Measurements from ENCODE around the gene PTTG1.
"Not testable (repeated sequence)": the region's sequence is repeated elsewhere in the genome, so short reads cannot be mapped to it uniquely, and the experiment has no call there.

The PTTG1 gene

DNA sequence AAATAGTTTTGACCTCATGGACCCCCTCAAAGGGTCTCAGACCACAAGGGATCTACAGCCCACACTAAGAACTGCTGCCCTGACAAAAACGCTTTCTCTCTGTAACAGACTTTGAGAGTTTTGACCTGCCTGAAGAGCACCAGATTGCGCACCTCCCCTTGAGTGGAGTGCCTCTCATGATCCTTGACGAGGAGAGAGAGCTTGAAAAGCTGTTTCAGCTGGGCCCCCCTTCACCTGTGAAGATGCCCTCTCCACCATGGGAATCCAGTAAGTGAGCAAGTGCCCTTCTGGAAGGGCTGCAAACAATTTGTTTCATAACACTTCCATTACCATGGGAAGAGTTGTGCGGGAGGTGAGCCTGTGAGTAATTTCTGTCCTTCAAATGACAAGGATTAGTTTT, 6.0 kb downstream of the PTTG1 start:
- no peak for DNase-seq

DNA sequence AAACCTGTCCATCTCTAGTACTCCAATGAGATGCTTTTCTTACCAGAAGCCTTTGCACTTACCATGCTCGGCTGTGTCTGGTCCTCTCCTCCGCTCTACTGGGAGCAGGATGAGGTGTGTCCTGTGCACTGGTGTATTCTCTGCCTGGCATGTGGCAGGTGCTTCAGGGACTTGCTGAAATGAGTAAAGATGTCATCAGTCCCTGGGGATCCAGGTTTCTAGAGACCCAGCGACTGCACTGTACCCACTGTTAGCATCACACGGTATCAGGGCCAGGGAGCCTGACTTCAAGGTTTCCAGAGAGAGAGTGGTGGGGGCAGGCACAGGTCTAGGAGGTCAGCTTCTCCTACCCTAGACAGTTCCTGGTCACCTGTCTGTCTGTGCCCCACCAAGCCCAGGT, 10.5 kb downstream of the PTTG1 start:
- no peak for DNase-seq

DNA sequence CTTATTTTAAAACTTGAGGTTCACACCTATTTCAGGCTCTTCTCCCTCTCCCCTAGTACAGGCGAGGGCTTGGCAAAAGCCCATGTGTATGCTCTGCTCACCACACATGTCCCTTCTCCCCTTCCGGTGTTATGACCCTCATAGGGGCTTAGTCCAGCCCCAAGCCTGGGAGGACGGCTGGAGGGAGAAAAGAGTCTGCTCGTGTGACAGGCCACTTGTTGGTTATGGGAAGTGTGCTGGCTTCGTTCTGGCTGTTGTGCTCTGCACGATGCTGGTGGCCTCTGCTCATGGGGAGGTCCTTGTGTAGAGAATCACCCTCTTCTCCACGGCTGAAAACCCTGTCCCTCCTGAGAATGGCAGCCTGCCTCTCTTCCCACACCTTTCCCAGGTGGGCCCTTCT, 11.1 kb downstream of the PTTG1 start:
- no peak for DNase-seq

DNA sequence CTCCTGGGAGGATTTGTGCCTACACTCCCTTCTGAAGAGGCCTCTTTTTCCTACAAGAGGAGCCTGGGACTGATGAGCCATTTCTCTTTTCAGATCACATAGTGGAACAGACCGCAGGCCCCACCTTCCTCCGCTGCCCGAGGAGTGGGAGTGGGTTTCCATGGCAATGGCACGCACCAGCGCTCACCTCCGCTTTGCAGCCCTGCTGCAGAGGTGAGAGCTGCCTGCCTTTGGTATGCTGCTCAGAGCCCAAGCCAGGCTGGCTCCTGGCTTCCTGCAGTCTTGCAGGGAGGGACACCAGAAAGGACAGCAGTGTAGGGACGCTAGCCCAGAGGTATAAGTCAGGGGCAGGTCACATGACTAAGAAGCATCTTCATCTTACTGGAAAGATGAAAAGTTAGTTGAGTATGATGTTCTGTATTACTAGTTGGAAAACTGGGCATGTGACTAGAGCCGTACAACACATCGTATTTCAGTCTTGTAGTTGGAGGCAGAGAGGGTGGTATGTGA, 12.4 kb downstream of the PTTG1 start:
- peak; percentile 4 for DNase-seq

DNA sequence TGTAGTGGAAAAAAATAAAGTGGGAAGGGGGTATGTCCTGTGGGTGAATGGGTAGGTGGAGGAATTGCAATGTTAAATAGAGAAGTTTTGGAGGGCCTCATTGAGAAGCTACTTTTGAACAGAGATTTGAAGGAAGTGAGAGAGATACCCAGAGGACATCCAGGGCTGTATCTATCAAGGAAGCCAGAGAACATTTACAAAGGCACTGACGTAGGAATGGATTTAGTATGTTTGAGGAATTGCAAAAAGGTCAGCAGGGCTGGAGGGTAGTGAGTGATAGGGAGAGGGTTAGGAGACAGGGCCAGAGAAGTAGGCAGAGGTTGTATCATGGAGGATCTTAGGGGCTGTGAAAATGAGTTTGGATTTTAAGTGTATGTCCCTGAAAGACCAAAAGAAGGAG, 13.9 kb downstream of the PTTG1 start:
- DNase-seq = no peak

DNA sequence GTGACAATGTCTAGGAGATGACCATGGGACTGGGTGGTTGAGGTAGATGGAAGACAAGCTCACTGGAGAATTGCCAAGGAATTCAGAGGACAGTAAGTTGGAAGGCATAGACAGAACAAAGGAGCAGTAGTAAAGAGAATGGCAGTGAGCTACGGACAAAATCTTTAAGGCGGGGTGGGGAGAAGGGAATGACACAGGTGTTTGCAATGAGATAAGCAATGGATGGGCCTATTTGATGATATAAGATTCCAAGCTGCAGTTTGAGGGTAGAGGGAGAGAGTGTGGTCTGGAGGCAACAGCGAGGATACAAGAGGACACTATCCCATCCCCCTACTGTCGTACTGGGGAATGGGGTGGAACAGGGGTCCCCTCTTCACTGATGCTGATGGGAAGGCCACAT, 14.4 kb downstream of the PTTG1 start:
- DNase-seq = no peak

DNA sequence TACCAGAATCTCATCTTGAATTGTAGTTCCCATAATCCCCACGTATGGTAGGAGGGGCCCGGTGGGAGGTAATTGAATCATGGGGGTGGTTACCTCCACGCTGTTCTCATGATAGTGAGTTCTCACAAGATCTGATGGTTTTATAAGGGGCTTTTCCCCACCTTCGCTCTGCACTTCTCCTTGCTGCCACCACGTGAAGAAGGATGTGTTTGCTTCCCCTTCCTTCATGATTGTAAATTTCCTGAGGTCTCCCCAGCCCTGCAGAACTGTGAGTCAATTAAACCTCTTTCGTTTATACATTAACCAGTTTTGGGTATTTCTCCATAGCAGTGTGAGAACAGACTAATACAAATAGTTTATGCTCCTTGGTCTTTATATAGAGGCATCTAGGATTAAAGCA, 15.0 kb downstream of the PTTG1 start:
- DNase-seq = not testable (repeated sequence)

DNA sequence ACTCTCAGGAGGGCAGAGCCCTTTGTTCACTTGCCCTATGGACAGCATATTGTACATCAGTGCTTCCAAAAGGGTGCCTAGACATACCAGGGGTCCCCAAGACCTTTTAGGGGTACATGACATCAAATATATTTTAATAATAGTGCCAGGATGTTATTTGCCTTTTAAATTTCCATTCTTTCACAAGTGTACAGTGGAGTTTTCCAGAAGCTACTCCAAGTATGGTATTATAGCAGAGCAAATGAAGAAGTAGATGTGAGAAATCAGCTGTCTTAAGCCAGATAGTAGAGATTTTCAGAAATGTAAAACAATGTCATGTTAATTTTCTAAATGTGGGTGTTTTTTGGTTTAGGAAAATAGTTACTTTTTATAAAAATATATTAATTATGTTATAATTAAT, 15.6 kb downstream of the PTTG1 start:
- no peak for DNase-seq

DNA sequence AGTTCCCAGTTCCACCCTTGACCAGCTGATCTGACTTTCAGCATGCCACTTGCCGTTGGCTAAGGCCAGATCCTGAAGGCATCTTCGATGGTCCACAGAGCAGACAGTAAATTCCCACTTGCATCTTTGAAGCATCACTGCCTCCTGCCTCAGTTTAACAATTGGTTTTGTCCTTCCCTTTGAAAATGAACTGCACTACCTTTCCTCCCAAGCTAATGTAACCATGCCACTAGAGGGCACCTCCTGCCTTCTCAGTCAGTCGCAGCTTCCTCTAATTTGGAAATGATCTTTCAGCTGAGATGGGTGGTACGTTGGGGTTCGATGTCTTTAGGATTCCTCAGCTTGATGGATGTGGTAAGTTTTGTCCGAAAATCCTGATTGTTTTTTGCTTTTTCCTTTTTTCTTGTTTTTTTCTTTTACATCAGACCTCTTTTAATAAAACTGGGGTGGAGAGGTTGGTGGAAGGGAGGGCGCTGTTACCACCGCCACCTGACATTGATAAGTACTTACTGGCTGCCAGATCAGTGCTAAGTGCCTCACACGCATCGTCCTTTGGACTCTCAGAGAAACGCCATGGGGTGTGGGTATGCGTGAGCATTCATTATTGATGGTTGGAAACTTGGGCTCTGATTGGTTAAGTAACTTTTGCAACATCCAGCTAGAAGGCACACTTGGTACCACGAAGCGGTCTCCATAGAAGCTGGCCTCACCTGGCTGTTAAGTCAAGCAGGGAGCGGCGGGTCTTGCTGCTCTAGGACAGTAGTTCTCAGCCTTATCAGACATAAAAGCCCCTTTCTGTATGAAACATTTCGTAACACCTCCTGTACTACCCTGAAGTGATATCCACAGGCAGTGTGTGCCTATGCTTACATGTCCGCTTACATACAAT, 16.9 kb downstream of the PTTG1 start:
- DNase-seq = peak; percentile 29

DNA sequence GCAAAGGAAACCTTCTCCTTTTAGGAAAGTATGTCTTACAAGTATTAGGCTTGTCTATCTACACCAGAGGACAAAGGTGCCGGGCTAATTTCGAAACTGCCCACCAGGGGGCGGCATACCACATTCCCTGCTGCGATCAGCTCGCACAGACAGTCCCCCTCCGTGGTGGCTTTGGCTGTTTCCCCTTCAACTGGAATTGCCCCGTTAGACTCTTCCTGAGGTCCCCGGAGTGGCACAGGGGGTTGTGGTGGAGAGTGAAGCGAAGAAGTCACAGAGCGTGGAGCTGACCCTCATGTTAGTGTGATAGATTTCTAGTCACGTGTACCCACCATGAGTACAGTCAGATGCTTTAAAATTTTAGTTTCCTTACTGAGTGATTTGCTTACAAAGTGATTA, 17.5 kb downstream of the PTTG1 start:
- peak; percentile 48 for DNase-seq

DNA sequence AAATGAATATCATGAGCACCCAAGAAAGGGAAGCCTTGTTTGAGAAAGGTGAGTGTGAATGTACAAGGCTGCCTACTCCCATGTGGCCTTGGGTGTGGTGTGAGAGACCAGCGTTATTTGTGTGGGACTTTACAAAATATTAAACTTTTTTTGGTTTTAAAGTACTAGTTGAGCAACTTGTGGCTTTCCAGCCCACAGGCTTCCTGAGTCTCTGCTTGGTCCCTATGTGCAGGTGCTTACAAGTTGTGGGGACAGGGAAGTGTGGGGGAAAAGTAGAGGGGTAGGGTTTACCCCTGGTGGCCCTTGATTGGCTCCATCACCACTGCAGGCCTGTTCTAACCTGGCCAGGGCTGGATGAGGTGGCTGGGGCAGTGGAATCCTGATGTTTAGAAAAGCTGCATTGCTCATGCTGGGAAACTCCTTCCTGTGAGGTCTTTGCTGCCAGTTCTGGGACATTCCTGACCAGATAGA, 19.7 kb downstream of the PTTG1 start:
- no peak for DNase-seq

DNA sequence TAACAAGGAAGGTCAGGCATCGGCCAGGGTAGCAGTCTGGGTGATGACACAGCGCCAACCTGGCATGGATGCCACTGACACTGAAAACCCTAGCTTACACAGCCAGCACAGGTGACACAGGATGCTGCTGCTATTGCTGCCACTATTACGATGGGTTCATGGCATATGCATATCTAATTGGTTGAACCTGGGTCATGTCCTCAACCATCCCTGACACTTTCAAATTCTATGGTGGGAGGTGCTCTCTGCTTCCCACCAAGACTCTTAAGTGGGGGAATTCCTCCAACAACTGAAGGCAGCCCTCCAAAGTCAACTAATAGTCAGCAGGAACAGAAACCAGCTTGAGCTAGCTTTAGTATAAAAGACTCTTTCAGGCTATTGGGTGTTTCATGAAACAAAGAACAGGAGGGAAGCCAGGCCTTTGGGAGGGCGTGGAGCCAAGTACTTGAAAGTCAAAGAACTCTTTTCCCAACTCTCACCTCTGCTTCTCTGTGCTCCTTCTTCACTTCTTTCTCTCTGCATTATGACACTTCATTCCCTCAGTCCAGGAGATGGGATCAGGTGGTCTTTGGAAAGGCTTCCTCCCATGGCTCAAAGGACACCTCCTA, 21.3 kb downstream of the PTTG1 start:
- no peak for DNase-seq

DNA sequence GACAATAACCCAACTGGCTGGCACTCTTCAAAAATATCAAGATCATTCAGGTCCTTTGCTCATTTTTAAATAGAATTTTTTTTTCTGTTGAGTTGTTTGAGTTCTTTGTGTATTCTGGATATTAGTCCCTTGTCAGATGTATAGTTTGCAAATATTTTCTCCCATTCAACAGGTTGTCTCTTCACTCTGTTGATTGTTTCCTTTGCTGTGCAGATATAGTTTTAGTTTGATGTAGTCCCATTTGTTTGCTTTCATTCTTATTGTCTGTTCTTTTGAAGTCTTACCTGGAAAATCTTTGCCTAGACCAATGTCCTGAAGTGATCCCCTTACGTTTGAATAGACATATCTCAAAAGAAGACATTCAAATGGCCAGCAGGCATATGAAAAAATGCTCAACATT, 22.8 kb downstream of the PTTG1 start:
- DNase-seq = no peak

DNA sequence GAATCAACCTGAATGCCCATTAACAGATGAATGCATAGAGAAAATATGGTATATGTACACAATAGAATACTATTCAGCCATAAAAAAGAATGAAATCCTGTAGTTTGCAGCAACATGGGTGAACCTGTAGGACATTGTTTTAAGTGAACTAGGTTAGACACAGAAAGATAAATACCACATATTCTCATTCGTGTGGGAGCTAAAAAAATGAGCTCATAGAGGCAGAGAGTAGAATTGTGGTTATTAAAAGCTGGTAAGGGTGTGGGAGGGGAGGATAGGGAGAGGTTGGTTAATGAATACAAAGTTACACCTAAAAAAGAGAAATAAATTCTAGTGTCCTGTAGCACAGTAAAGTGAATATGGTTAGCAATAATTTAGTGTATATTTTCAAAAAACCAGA, 23.5 kb downstream of the PTTG1 start:
- DNase-seq = no peak

DNA sequence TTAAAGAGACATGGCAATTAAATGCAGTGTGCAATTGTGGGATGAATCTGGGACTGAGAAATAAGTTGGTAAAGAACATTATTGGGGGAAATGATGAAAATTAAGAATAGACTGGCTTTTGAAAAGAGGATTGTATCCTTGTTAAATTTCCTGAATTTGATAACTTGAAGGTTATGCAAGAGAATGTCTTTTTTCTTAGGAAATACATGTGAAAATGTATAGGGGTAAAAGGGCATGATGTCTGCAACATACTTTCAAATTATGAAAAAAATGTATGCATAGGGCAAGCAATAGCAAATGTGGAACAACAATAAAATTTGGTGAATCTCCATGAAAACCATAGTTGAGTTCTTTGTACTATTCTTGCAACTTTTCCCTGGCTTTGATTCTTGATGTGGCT, 24.1 kb downstream of the PTTG1 start:
- DNase-seq = no peak

DNA sequence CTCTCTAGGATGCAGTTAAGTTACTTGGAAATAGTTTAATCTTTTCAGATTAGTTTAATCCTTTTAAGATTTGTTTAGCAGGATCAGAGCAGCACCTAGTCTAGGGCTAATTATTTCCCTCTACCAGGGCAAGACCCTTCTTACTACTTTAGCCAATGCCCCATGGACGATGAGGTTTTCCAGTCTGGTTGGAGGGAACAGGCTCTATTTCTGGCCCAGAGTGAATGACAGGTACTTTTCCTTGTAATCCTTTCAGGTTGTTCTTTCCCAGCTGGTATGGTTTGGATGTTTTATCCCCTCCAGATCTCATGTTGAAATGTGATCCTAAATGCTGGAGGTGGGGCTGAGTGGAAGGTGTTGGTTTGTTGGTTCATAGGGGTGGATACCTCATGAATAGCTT, 27.2 kb downstream of the PTTG1 start:
- DNase-seq = no peak

DNA sequence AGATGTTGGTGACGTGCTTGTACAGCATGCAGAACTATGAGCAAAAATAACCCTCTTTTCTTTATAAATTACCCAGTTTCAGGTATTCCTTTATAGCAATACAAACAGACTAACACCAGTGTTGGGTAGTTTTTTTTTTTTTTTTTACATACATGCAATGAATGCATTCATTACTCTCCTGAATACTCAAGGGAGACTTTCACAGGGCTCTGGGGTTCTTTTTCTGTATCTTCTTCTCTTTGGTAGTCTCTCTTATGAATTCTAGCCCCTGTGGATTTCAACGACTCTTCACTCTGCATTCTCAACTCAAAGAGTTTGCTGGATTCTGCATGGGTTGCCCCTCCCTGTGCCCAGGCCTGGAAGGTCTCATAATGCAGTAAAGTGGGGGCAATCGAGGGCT, 27.8 kb downstream of the PTTG1 start:
- no peak for DNase-seq

DNA sequence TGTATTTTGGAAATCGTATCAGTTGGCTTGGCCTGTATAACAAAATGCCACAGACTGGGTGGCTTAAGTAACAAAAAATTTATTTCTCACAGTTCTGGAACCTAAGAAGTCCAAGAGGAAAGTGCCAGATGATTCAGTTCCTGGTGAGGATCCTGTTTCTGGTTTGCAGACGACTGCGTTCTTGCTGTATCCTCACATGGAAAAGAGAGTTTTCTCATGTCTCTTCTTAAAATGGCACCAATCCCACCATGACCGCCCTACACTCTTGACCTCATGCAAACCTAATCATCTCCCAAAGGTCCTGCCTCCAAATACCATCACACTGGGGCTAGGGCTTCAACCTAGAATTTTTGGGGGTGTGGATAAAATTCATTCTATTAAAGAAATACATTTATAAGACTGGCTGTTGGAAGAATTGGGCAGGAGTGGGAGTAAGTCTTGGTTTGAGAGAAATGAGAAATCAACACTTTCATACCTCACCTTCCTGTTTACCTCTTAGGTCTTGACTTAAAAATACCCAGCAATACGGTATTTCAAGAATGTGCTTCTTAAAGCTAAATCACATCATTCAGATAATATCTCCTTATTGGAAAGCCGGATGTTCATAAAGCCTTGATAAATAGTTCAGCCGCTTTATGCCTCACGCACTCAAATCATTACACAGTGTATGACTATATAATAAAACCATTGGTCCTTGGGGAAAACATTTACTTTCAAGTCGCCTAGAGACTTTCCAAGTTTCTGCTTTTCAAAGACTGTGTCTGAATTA, 28.7 kb downstream of the PTTG1 start:
- DNase-seq = no peak

DNA sequence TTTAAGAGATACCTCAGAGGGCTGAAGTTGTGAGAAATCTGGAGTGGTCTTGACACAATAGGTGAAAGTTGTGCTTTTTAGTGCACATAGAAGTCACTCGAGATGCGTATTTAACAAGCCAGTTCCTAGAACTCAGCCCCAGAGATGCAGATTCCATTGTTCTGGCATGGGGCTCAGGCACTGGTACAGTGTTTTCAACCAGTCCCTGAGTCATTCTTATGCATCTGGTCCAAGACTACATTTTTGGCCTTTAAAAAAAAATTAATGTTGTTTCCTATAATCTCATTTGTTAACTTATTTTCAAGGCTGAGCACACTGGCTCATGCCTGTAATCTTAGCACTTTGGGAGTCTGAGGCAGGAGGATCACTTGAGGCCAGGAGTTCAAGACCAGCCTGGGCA, 29.6 kb downstream of the PTTG1 start:
- DNase-seq = no peak

DNA sequence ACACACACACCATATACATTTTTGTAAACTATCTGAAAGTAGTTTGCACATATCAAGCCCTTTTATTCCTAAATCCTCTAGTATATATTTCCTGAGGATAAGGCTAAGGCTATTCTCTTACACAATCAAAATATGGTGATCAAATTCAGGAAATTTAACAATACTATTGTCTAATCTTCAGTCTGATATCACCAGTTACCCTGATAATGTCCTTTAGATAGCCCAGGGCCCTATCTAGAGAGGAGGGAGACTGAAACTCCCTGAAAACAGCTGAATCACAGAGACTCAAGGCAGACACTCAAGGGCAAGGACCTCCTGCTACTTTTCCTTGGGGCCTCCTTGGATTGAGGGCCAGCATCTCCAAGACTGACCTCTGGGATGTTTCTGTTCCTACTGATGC, 30.4 kb downstream of the PTTG1 start:
- DNase-seq = no peak

DNA sequence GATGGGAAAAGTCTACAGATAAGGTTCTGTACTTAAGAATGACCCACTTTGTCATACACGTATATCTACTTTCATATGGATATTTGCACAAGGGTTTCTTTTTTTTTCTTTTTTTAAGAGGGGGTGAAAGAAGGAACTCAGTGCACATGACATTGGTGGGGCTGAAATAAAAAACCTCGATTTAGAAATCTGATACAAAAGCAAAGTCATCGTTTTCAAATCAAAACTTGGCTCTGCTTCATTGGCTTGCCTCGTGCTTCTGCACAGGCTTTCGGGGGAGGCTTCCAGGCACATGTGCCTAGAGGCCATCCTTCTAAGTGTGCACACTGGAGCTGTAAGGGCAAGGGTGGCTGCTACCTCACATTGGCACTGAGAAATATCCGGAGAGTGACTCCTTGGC, 31.1 kb downstream of the PTTG1 start:
- DNase-seq = no peak

DNA sequence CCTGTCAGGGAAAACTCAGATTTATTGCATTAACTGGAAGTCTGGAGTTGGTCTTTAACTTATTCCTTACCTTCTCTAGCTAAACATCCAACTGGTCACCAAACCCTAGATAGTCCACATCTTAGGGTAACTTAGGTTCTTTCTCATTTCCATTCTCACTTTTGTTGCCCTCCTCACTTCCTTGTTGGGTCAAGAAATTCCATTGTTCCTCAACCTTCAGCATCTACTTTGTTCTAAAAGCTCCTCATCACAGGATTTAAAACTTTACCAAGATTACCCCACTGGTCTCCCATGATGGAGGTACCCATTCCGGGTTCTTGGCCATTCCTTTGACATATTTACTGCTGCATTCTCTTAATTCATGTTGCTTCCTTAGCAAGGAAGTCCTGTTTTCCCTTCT, 32.1 kb downstream of the PTTG1 start:
- no peak for DNase-seq

DNA sequence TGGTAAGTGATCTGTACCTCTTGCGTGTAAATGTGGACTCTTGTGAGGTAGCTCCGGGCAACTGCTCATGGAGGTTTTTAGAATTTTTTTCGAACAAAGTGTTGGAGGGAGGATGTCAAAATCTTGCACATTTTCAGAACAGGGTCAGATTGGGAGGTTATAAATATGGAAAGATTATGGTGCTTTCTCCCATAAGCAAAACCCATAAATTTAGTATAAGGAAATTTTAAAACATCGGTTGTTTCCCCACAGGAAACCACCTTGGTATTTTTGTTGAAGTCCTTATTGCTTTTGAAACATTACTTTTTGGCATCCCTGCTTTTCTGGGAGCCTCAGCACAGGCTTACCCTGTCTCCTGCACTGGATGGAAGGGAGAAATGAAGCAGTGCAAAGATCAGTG, 33.9 kb downstream of the PTTG1 start:
- no peak for DNase-seq

All from NCI-H1092 (cell line).